GM18519 (cell line): ENCODE measurements around the gene SLC7A9.
"Not testable (repeated sequence)": the region's sequence is repeated elsewhere in the genome, so short reads cannot be mapped to it uniquely, and the experiment has no call there.

ENCODE experiments used
- ATAC-seq: cut with Tn5 transposase; IDR thresholded peaks from one replicate; pipeline ENCODE4 v1.9.1; 2021; ENCODE audit warnings: mild to moderate bottlenecking, moderate library complexity; ENCODE audit not compliant: unreplicated experiment, low FRiP score

The SLC7A9 gene

GRCh38 chr19:32809254-32809653, 60.3 kb downstream of the SLC7A9 start:
- no peak for ATAC-seq

- ATAC-seq, result no peak
Measured at GRCh38 chr19:32808236-32808635, 61.3 kb downstream of the SLC7A9 start.

DNA sequence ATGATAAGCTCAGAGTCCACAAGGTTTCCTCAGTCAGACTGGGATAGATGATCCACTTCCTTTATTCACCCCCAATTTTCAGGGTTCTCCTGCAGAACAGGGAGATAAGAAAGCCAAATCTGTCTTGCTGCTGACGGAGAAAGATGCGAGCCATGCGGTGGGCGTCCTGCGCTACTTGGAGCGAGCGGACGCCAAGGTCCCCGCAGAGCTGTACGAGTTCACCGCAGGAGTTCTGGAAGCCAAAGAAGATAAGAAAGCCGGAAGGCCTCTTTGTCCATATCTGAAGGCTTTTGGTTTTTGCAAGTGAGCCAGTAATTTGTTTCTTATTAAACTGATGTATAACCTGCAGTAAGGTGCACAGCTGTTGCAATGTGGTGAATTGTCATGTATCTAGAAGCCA, 66.7 kb downstream of the SLC7A9 start:
- ATAC-seq, result no peak

- no peak for ATAC-seq
Measured at GRCh38 chr19:32800754-32801153, 68.8 kb downstream of the SLC7A9 start.

- no peak for ATAC-seq
Measured at GRCh38 chr19:32800191-32800590, 69.4 kb downstream of the SLC7A9 start.

GRCh38 chr19:32798201-32798600, 71.4 kb downstream of the SLC7A9 start:
- ATAC-seq, result no peak

GRCh38 chr19:32789429-32789828, 80.1 kb downstream of the SLC7A9 start:
- no peak for ATAC-seq

GRCh38 chr19:32787895-32788294, 81.7 kb downstream of the SLC7A9 start:
- not testable (repeated sequence) for ATAC-seq

DNA sequence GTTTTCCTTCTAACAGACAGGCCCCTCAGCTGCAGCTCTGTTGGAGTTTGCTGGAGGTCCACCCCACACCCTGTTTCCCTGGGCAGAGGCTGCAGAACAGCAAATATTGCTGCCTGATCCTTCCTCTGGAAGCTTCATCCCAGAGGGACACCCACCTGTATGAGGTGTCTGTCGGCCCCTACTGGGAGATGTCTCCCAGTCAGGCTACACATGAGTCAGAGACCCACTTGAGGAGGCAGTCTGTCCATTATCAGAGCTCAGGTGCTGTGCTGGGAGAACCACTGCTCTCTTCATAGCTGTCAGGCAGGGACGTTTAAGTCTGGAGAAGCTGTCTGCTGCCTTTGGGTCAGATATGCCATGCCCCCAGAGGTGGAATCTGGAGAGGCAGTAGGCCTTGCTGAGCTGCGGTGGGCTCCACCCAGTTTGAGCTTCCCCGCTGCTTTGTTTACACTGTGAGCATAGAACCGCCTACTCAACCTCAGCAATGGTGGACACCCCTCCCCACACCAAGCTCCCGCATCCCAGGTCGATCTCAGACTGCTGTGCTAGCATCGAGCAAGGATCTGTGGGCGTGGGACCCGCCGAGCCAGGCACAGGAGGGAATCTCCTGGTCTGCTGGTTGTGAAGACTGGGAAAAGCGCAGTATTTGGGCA, 82.3 kb downstream of the SLC7A9 start:
- ATAC-seq, result not testable (repeated sequence)

- not testable (repeated sequence) for ATAC-seq
Measured at GRCh38 chr19:32782089-32782488, 87.5 kb downstream of the SLC7A9 start.

DNA sequence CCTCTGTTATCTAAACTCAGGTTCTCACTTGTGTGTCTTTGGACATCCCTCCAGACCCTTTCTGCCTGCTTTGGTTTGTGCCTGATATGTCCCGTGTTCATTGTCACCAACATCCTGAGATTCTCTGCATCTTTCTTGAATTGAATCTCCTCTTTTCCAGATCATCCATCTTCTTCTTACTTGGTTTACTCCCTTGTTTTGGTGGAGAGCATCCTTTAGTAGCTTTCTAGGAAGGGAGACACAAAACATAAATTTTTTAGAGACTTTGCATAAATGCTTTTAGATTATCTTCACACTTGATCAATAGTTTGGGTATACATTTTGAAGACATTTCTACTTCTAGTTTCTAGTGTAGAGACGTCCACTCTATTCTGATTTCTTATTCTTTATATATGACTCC, 88.3 kb downstream of the SLC7A9 start:
- no peak for ATAC-seq
